GM12891 (cell line): Measurements from ENCODE around the gene IFIH1.

Experiments
- PAX5 ChIP-seq: IDR thresholded peaks from 2 replicates; pipeline ENCODE4 v1.6.1; 2011; ENCODE audit warnings: low read length, moderate library complexity, mild to moderate bottlenecking; ENCODE audit not compliant: insufficient read depth, severe bottlenecking
- POLR2A ChIP-seq: IDR thresholded peaks from 2 replicates; pipeline ENCODE4 v1.6.1; 2011; ENCODE audit warnings: low read depth, low read length, control low read depth
- POLR2AphosphoS5 ChIP-seq: IDR thresholded peaks from 2 replicates; pipeline ENCODE4 v1.6.1; 2011; ENCODE audit warnings: low read depth, low read length, control low read depth
- POU2F2 ChIP-seq: IDR thresholded peaks from 2 replicates; pipeline ENCODE4 v1.6.1; 2011; ENCODE audit warnings: low read depth, mild to moderate bottlenecking, control low read depth, low read length, moderate library complexity
- SPI1 ChIP-seq: IDR thresholded peaks from 2 replicates; pipeline ENCODE4 v1.6.1; 2011; ENCODE audit warnings: low read depth, low read length, control low read depth
- TAF1 ChIP-seq: IDR thresholded peaks from 2 replicates; pipeline ENCODE4 v1.6.1; 2011; ENCODE audit warnings: low read depth, low read length, control low read depth

DNA sequence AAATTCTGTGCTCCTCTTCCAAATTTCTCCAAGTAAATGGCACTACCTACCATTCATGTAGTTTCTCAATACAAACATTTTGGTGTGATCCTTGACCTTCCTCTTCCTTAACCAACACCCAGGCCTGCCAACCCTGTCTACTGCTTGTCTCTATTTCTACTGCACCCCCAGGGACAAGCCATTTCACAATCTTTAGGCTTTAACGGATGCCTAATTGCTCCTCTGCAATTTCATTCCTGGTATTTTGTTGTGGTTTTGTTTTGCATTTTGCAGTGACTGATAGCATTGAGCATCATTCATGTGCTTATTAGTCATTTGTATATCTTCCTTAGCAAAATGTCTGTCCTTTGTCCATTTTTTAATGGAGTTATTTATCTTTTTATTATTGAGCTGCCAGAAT is 85.3 kb downstream of the IFIH1 start:
- TF ChIP-seq POLR2A: no peak
- no peak for TF ChIP-seq POLR2AphosphoS5
- TF ChIP-seq SPI1: no peak
- TF ChIP-seq TAF1: no peak
- TF ChIP-seq PAX5: no peak
- TF ChIP-seq POU2F2: no peak
